ENCODE data around the gene IFNA1. TPM values are rescaled to one million over a fixed set of nuclear protein-coding genes. Genes with fewer than 3 reads are reported as not detected.

IFNA1 gene
- total RNA-seq, 1 donor: not detected

GRCh38 chr9:21473236-21473635, 33.0 kb downstream of the IFNA1 start:
- peaks cover 71% of the 10 kb centered on the region for H3K36me3 ChIP-seq (ENCODE audit: insufficient read depth, low read length)
- H3K9me3 ChIP-seq (ENCODE audit: low read depth, low read length): no peaks in the 10 kb centered on the region
- no peaks in the 10 kb centered on the region for H4K20me1 ChIP-seq (ENCODE audit: insufficient read depth, low read length)
- peak; percentile 12 for TF ChIP-seq CTCF (IDR thresholded peaks at IDR 0.05; ENCODE audit: extremely low read depth, low read depth, low read length)
- H3K27ac ChIP-seq (ENCODE audit: low read depth, low read length): no peak overlapping the region
- H3K4me1 ChIP-seq (ENCODE audit: insufficient read depth, low read length): no peaks in the 10 kb centered on the region
- H3K79me2 ChIP-seq (ENCODE audit: insufficient read depth, low read length): no peaks in the 10 kb centered on the region
- H3K27me3 ChIP-seq (ENCODE audit: insufficient read depth, low read length): no peaks in the 10 kb centered on the region
- DNase-seq (ENCODE audit: insufficient read length, low spot score, missing footprints): no peak
- H3K4me2 ChIP-seq (ENCODE audit: insufficient read depth, low read length): no peak overlapping the region
- H3K4me3 ChIP-seq (ENCODE audit: insufficient read depth, low read length): no peak overlapping the region
- H2AFZ ChIP-seq (ENCODE audit: low read length): no peak overlapping the region

- Histone ChIP-seq H3K9me3 (ENCODE audit: low read depth, low read length) (no peaks in the 10 kb centered on the region), H3K27me3 (ENCODE audit: insufficient read depth, low read length) (no peaks in the 10 kb centered on the region), H3K36me3 (ENCODE audit: insufficient read depth, low read length) (peaks cover 58% of the 10 kb centered on the region), H3K4me3 (ENCODE audit: insufficient read depth, low read length) (no peak overlapping the region), H4K20me1 (ENCODE audit: insufficient read depth, low read length) (no peaks in the 10 kb centered on the region), H3K27ac (ENCODE audit: low read depth, low read length) (no peak overlapping the region), H3K79me2 (ENCODE audit: insufficient read depth, low read length) (no peaks in the 10 kb centered on the region), H2AFZ (ENCODE audit: low read length) (no peak overlapping the region), H3K4me2 (ENCODE audit: insufficient read depth, low read length) (no peak overlapping the region), H3K4me1 (ENCODE audit: insufficient read depth, low read length) (peaks cover 3% of the 10 kb centered on the region)
- DNase-seq (ENCODE audit: insufficient read length, low spot score, missing footprints): no peak
- no peak for TF ChIP-seq CTCF (IDR thresholded peaks at IDR 0.05; ENCODE audit: extremely low read depth, low read depth, low read length)
Observed at GRCh38 chr9:21477466-21477865, 37.2 kb downstream of the IFNA1 start.

GRCh38 chr9:21479152-21479702, 39.0 kb downstream of the IFNA1 start:
- Histone ChIP-seq H4K20me1 (ENCODE audit: insufficient read depth, low read length) (no peaks in the 10 kb centered on the region), H3K4me2 (ENCODE audit: insufficient read depth, low read length) (no peak overlapping the region), H3K27me3 (ENCODE audit: insufficient read depth, low read length) (no peaks in the 10 kb centered on the region), H3K79me2 (ENCODE audit: insufficient read depth, low read length) (peaks cover 2% of the 10 kb centered on the region), H3K4me3 (ENCODE audit: insufficient read depth, low read length) (no peak overlapping the region), H3K36me3 (ENCODE audit: insufficient read depth, low read length) (peaks cover 50% of the 10 kb centered on the region), H3K27ac (ENCODE audit: low read depth, low read length) (peak overlapping the region; percentile 37), H3K9me3 (ENCODE audit: low read depth, low read length) (no peaks in the 10 kb centered on the region), H2AFZ (ENCODE audit: low read length) (no peak overlapping the region), H3K4me1 (ENCODE audit: insufficient read depth, low read length) (peaks cover 3% of the 10 kb centered on the region)
- peak; percentile 44 for DNase-seq (ENCODE audit: insufficient read length, low spot score, missing footprints)
- peak; percentile 11 for TF ChIP-seq CTCF (IDR thresholded peaks at IDR 0.05; ENCODE audit: extremely low read depth, low read depth, low read length)

GRCh38 chr9:21481470-21482056, 41.3 kb downstream of the IFNA1 start:
- Histone ChIP-seq H3K36me3 (ENCODE audit: insufficient read depth, low read length) (peaks cover 37% of the 10 kb centered on the region), H2AFZ (ENCODE audit: low read length) (no peak overlapping the region), H3K4me2 (ENCODE audit: insufficient read depth, low read length) (no peak overlapping the region), H3K27me3 (ENCODE audit: insufficient read depth, low read length) (no peaks in the 10 kb centered on the region), H3K9me3 (ENCODE audit: low read depth, low read length) (no peaks in the 10 kb centered on the region), H3K79me2 (ENCODE audit: insufficient read depth, low read length) (peaks cover 2% of the 10 kb centered on the region), H3K4me3 (ENCODE audit: insufficient read depth, low read length) (no peak overlapping the region), H4K20me1 (ENCODE audit: insufficient read depth, low read length) (no peaks in the 10 kb centered on the region), H3K27ac (ENCODE audit: low read depth, low read length) (no peak overlapping the region), H3K4me1 (ENCODE audit: insufficient read depth, low read length) (peaks cover 3% of the 10 kb centered on the region)
- DNase-seq (ENCODE audit: insufficient read length, low spot score, missing footprints): no peak
- no peak for TF ChIP-seq CTCF (IDR thresholded peaks at IDR 0.05; ENCODE audit: extremely low read depth, low read depth, low read length)

All from osteoblast (primary cell).